Neural progenitor cell (in vitro differentiated cells): ENCODE data around the gene RFXAP. TPM values are rescaled to one million over a fixed set of nuclear protein-coding genes. Genes with fewer than 3 reads are reported as not detected.

ENCODE experiments used
- DNase-seq: peaks from one replicate; pipeline ENCODE4 v3.0.0-alpha.2; 2016; ENCODE audit warnings: low spot score
- H2AFZ ChIP-seq: fragments of 200-600 bp; sonication (generic); replicated peaks from 2 replicates; pipeline ENCODE4 v1.6.1; 2016; ENCODE audit warnings: antibody characterized with exemption
- H3F3A ChIP-seq: fragments of 200-600 bp; sonication (generic); 2 replicates; pipeline ENCODE4 v1.6.1; 2016; ENCODE audit warnings: antibody characterized with exemption, low read depth
- H3K27ac ChIP-seq: fragments of 200-600 bp; sonication (generic); 2 replicates; pipeline ENCODE4 v1.5.1; 2016; ENCODE audit warnings: mild to moderate bottlenecking
- H3K27me3 ChIP-seq: fragments of 200-600 bp; sonication (generic); 2 replicates; pipeline ENCODE4 v1.6.1; 2016; ENCODE audit warnings: mild to moderate bottlenecking, moderate library complexity
- H3K36me3 ChIP-seq: fragments of 200-600 bp; sonication (generic); 2 replicates; pipeline ENCODE4 v1.5.1; 2016
- H3K4me1 ChIP-seq: fragments of 200-600 bp; sonication (generic); 2 replicates; pipeline ENCODE4 v1.6.1; 2016; ENCODE audit warnings: mixed run types
- H3K4me2 ChIP-seq: fragments of 200-600 bp; sonication (generic); 2 replicates; pipeline ENCODE4 v1.6.1; 2016
- H3K4me3 ChIP-seq: fragments of 200-600 bp; sonication (generic); 2 replicates; pipeline ENCODE4 v1.5.1; 2016
- H3K79me2 ChIP-seq: fragments of 200-600 bp; sonication (generic); 2 replicates; pipeline ENCODE4 v1.6.1; 2016; ENCODE audit warnings: low read depth
- H3K9ac ChIP-seq: fragments of 200-600 bp; sonication (generic); 2 replicates; pipeline ENCODE4 v1.6.1; 2016
- H3K9me3 ChIP-seq: fragments of 200-600 bp; sonication (generic); 2 replicates; pipeline ENCODE4 v1.5.1; 2016; ENCODE audit warnings: low read depth
- H4K20me1 ChIP-seq: fragments of 200-600 bp; sonication (generic); 2 replicates; pipeline ENCODE4 v1.6.1; 2016; ENCODE audit warnings: low read depth
- H3K27ac Mint-ChIP-seq: 3 replicates; pipeline ENCODE4 v1.8.0; 2021; ENCODE audit warnings: mixed read lengths
- H3K27me3 Mint-ChIP-seq: 2 replicates; pipeline ENCODE4 v1.8.0; 2022; ENCODE audit warnings: low read depth, mild to moderate bottlenecking, inconsistent platforms, moderate library complexity, mixed read lengths; ENCODE audit not compliant: insufficient read depth
- H3K36me3 Mint-ChIP-seq: 3 replicates; pipeline ENCODE4 v1.8.0; 2021; ENCODE audit warnings: mixed read lengths
- H3K4me1 Mint-ChIP-seq: 3 replicates; pipeline ENCODE4 v1.8.0; 2021; ENCODE audit warnings: mixed read lengths
- H3K4me3 Mint-ChIP-seq: 3 replicates; pipeline ENCODE4 v1.8.0; 2021; ENCODE audit warnings: mild to moderate bottlenecking, moderate library complexity, mixed read lengths
- H3K9me3 Mint-ChIP-seq: 3 replicates; pipeline ENCODE4 v1.8.0; 2020; ENCODE audit warnings: mixed read lengths
- EZH2 ChIP-seq: fragments of 200-600 bp; sonication (generic); IDR thresholded peaks from 2 replicates; pipeline ENCODE4 v1.6.1; 2017; ENCODE audit warnings: antibody characterized with exemption, mild to moderate bottlenecking, moderate library complexity
- EZH2phosphoT487 ChIP-seq: fragments of 200-600 bp; sonication (generic); IDR thresholded peaks from 2 replicates; pipeline ENCODE4 v1.6.1; 2017; ENCODE audit warnings: antibody characterized with exemption
- total RNA-seq: library from RNA; depleted of rRNA; stranded (reverse); fragments of >200 nt; gene quantifications from 2 replicates; pipeline ENCODE4 v1.2.3, GENCODE V29; 2015; ENCODE audit warnings: low replicate concordance
- TF ChIP-seq, protein P1 (sequence below): fragments of 200-600 bp; sonication (generic); IDR thresholded peaks from 2 replicates; pipeline ENCODE4 v1.5.1; 2017; ENCODE audit warnings: antibody characterized with exemption, mild to moderate bottlenecking

The RFXAP gene, protein sequence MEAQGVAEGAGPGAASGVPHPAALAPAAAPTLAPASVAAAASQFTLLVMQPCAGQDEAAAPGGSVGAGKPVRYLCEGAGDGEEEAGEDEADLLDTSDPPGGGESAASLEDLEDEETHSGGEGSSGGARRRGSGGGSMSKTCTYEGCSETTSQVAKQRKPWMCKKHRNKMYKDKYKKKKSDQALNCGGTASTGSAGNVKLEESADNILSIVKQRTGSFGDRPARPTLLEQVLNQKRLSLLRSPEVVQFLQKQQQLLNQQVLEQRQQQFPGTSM
- total RNA-seq, result 7.5 and 10.4 TPM in 2 replicates

DNA sequence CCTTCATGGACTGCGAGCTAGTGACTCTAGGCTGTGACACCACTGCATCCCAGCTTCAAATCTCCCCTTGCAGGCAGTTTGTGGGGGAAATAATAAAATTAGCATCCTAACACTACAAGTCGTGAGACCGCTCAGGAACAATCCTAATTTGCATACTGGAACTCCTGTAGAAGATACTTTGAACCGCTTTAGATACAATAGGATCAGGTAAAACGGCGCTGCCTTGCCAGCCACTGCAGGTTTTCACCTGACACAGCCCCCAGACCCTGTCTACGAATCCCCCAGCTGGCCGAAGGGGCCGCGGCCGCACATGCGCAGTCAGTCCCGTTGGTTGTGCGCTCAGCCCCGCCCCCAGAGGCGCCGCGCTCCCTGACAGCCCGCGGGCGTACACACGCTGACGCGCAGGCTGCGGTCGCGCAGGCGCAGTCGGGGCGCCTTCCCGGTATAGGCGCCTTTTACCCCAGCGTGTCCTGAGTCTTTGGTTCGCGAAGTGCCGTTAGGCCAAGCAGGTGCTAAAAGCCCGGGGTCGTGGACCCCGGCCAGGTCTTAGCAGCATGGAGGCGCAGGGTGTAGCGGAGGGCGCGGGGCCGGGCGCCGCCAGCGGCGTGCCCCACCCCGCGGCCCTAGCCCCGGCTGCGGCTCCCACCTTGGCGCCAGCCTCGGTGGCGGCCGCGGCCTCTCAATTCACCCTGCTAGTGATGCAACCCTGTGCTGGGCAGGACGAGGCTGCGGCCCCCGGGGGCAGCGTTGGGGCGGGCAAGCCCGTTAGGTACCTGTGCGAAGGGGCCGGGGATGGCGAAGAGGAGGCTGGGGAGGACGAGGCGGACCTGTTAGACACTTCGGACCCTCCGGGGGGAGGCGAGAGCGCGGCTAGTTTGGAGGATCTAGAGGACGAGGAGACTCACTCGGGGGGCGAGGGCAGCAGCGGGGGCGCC, at the start of gene RFXAP:
RFXAP (plus strand) TSS at position 419 of the 935 bp plus-strand sequence; CDS start at position 555, 136 bp downstream.
- Histone ChIP-seq H2AFZ (peak within 1 kb of the TSS; percentile 87), H3F3A (peaks cover 7% of the 10 kb centered on the region), H3K9me3 (no peaks in the 10 kb centered on the region), H3K9ac (peak within 1 kb of the TSS; percentile 48), H3K4me2 (peak within 1 kb of the TSS; percentile 83), H3K27me3 (no peaks in the 10 kb centered on the region), H3K27ac (no peak within 1 kb of the TSS), H4K20me1 (peaks cover 13% of the 10 kb centered on the region), H3K4me1 (peaks cover 11% of the 10 kb centered on the region), H3K36me3 (no peaks in the 10 kb centered on the region), H3K4me3 (peak within 1 kb of the TSS; percentile 65), H3K79me2 (peaks cover 45% of the 10 kb centered on the region)
- TF ChIP-seq EZH2phosphoT487, result no peak
- TF ChIP-seq, protein P1, sequence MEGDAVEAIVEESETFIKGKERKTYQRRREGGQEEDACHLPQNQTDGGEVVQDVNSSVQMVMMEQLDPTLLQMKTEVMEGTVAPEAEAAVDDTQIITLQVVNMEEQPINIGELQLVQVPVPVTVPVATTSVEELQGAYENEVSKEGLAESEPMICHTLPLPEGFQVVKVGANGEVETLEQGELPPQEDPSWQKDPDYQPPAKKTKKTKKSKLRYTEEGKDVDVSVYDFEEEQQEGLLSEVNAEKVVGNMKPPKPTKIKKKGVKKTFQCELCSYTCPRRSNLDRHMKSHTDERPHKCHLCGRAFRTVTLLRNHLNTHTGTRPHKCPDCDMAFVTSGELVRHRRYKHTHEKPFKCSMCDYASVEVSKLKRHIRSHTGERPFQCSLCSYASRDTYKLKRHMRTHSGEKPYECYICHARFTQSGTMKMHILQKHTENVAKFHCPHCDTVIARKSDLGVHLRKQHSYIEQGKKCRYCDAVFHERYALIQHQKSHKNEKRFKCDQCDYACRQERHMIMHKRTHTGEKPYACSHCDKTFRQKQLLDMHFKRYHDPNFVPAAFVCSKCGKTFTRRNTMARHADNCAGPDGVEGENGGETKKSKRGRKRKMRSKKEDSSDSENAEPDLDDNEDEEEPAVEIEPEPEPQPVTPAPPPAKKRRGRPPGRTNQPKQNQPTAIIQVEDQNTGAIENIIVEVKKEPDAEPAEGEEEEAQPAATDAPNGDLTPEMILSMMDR, result peak; percentile 22
- peaks cover 34% of the 10 kb centered on the region for H3K4me1 Mint-ChIP-seq
- H3K36me3 Mint-ChIP-seq, result peaks cover 4% of the 10 kb centered on the region
- peak; percentile 97 for DNase-seq
- peak within 1 kb of the TSS; percentile 95 for H3K4me3 Mint-ChIP-seq
- no peaks in the 10 kb centered on the region for H3K9me3 Mint-ChIP-seq
- peak within 1 kb of the TSS; percentile 83 for H3K27ac Mint-ChIP-seq
- H3K27me3 Mint-ChIP-seq, result peaks cover 2% of the 10 kb centered on the region

DNA sequence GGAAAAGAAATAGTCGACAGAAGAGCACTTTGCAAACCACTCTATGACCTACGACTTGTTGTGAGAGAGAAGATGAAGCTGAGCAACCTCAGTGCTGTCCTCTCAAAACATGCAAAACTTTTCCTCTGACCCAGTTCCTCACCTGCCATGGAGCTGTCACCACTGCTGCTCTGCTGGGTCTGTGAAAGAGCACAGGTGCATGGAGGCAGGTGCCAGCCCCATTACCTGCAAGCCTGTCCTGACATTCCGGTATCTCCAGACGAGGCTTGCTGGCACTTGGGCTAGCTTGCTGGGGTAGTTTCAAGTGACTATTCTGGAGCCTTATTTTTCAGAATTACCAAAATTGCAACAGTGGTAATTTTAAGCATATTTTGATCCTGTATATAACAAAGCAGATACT, 49.5 kb upstream of the RFXAP start:
- no peak overlapping the region for H3K4me3 ChIP-seq
- peaks cover 4% of the 10 kb centered on the region for H3K4me1 ChIP-seq
- Mint-ChIP-seq H3K27me3 (peaks cover 4% of the 10 kb centered on the region), H3K4me1 (no peaks in the 10 kb centered on the region), H3K36me3 (peaks cover 2% of the 10 kb centered on the region), H3K9me3 (peaks cover 14% of the 10 kb centered on the region), H3K4me3 (no peak overlapping the region), H3K27ac (no peak overlapping the region)
- H3K27ac ChIP-seq, result no peak overlapping the region
- no peaks in the 10 kb centered on the region for H3K36me3 ChIP-seq
- no peak overlapping the region for H3K4me2 ChIP-seq
- no peak for DNase-seq
- H2AFZ ChIP-seq, result no peak overlapping the region
- TF ChIP-seq EZH2, result no peak
- TF ChIP-seq, protein P1, result no peak
- no peak for TF ChIP-seq EZH2phosphoT487
- H3K27me3 ChIP-seq, result no peaks in the 10 kb centered on the region
- H3K9ac ChIP-seq, result no peak overlapping the region
- no peaks in the 10 kb centered on the region for H3K79me2 ChIP-seq
- H3K9me3 ChIP-seq, result no peaks in the 10 kb centered on the region
- no peaks in the 10 kb centered on the region for H3F3A ChIP-seq
- H4K20me1 ChIP-seq, result no peaks in the 10 kb centered on the region

DNA sequence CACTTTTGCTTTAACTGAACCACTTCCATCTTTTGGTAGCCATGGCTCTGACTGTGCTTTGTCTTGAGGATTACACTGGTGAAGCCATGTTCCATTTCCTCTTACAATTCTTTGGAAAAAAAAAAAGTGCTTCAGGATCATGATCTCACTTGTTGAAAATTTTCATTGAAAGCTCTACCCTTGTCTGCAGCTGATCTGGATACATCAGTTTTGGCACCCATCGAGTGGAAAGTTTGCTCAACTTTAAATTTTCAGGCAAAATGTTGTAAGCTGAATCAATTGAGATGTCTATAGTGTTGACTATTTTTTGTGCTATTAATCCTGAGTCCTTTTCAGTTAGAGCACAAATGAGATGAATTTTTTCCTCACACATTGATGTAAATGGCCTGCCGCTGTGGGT, 48.3 kb upstream of the RFXAP start:
- no peak overlapping the region for H3K4me2 ChIP-seq
- H2AFZ ChIP-seq, result no peak overlapping the region
- H3K27ac ChIP-seq, result no peak overlapping the region
- peaks cover 4% of the 10 kb centered on the region for H3F3A ChIP-seq
- Mint-ChIP-seq H3K9me3 (peaks cover 14% of the 10 kb centered on the region), H3K4me3 (no peak overlapping the region), H3K4me1 (peaks cover 9% of the 10 kb centered on the region), H3K36me3 (peaks cover 2% of the 10 kb centered on the region), H3K27ac (no peak overlapping the region), H3K27me3 (peaks cover 4% of the 10 kb centered on the region)
- TF ChIP-seq EZH2phosphoT487 (no peak), EZH2 (no peak)
- TF ChIP-seq, protein P1, result no peak
- H3K4me3 ChIP-seq, result no peak overlapping the region
- no peaks in the 10 kb centered on the region for H3K9me3 ChIP-seq
- H3K27me3 ChIP-seq, result no peaks in the 10 kb centered on the region
- DNase-seq, result no peak
- no peaks in the 10 kb centered on the region for H3K36me3 ChIP-seq
- H3K4me1 ChIP-seq, result peaks cover 13% of the 10 kb centered on the region
- H3K79me2 ChIP-seq, result no peaks in the 10 kb centered on the region
- no peaks in the 10 kb centered on the region for H4K20me1 ChIP-seq
- H3K9ac ChIP-seq, result no peak overlapping the region
